H1 (cell line): ENCODE data around the gene GBX1. TPM values are rescaled to one million over a fixed set of nuclear protein-coding genes. Genes with fewer than 3 reads are reported as not detected.

Source experiments
- CTCF ChIA-PET: fragments of 300-600 bp; sonication (Branson Sonifier 250); formaldehyde crosslinking; loops from one replicate; lab custom pipeline; 2021; ENCODE audit not compliant: partially characterized antibody; lab: Charles Lee
- POLR2A ChIA-PET: fragments of 300-600 bp; sonication (Branson Sonifier 250); formaldehyde crosslinking; loops from one replicate; lab custom pipeline; 2021; ENCODE audit warnings: inconsistent platforms; ENCODE audit not compliant: partially characterized antibody; lab: Charles Lee
- DNase-seq, 2 experiments: peaks; one replicate each; pipeline versions ENCODE4 v3.0.0 to v3.0.0-alpha.2; 2010 to 2022; ENCODE audit warnings: low spot score in 2 of 2, low read depth in 1 of 2, mixed read lengths in 1 of 2
- FAIRE-seq: peaks from 2 replicates; lab custom pipeline; 2011; peaks lifted over from hg19 to GRCh38; lab: Jason Lieb, UNC
- H2AFZ ChIP-seq: 2 replicates; pipeline ENCODE4 v1.8.1; 2012; ENCODE audit warnings: low read length, inconsistent platforms
- H2AK5ac ChIP-seq: 2 replicates; pipeline ENCODE4 v1.6.1; 2013; ENCODE audit warnings: low read depth, low read length
- H2BK120ac ChIP-seq: replicated peaks from 2 replicates; pipeline ENCODE3; 2013; ENCODE audit warnings: low read depth, low read length, inconsistent platforms
- H2BK12ac ChIP-seq: 2 replicates; pipeline ENCODE4 v1.6.1; 2013; ENCODE audit warnings: low read depth, low read length
- H2BK15ac ChIP-seq: 2 replicates; pipeline ENCODE4 v1.6.1; 2013; ENCODE audit warnings: low read length
- H2BK20ac ChIP-seq: 2 replicates; pipeline ENCODE4 v1.6.1; 2013; ENCODE audit warnings: low read length
- H2BK5ac ChIP-seq: 2 replicates; pipeline ENCODE4 v1.6.1; 2013; ENCODE audit warnings: low read depth, low read length
- H3K14ac ChIP-seq: 2 replicates; pipeline ENCODE4 v1.6.1; 2013; ENCODE audit warnings: inconsistent platforms; ENCODE audit not compliant: insufficient read length
- H3K18ac ChIP-seq: 2 replicates; pipeline ENCODE4 v1.6.1; 2013; ENCODE audit warnings: low read length; ENCODE audit errors: extremely low read depth
- H3K23ac ChIP-seq: 2 replicates; pipeline ENCODE4 v1.6.1; 2013; ENCODE audit warnings: inconsistent platforms; ENCODE audit not compliant: insufficient read length
- H3K23me2 ChIP-seq: 2 replicates; pipeline ENCODE4 v1.6.1; 2013; ENCODE audit warnings: low read depth, low read length
- H3K27ac ChIP-seq: 2 replicates; pipeline ENCODE4 v1.6.1; 2011; ENCODE audit warnings: low read depth, low read length, inconsistent platforms
- H3K27me3 ChIP-seq, 4 experiments: replicated peaks in 1 of 4; 1 replicate in 1 of 4; 2 replicates in 3 of 4; pipeline versions ENCODE4 v1.6.1 to v1.8.1; 2011 to 2013; ENCODE audit warnings: low read length in 3 of 4, mild to moderate bottlenecking in 3 of 4, inconsistent platforms in 2 of 4, mixed read lengths in 2 of 4, moderate library complexity in 1 of 4; ENCODE audit not compliant: control insufficient read depth in 3 of 4, insufficient read depth in 3 of 4; ENCODE audit errors: extremely low read depth in 1 of 4
- H3K36me3 ChIP-seq, 4 experiments: 2 replicates each; pipeline versions ENCODE4 v1.6.1 to v1.8.1; 2011 to 2013; ENCODE audit warnings: mild to moderate bottlenecking in 4 of 4, low read length in 3 of 4, moderate library complexity in 2 of 4, control low read depth in 1 of 4, inconsistent platforms in 1 of 4; ENCODE audit not compliant: insufficient read depth in 4 of 4, control insufficient read depth in 2 of 4
- H3K4ac ChIP-seq: replicated peaks from 2 replicates; pipeline ENCODE3; 2013; ENCODE audit warnings: low read length, low read depth, mixed read lengths, inconsistent platforms; ENCODE audit not compliant: insufficient read length
- H3K4me1 ChIP-seq, 4 experiments: replicated peaks in 1 of 4; 1 replicate in 1 of 4; 2 replicates in 3 of 4; pipeline versions ENCODE4 v1.6.1 to v1.8.1; 2011 to 2013; ENCODE audit warnings: low read length in 3 of 4, inconsistent platforms in 2 of 4, mixed read lengths in 1 of 4; ENCODE audit not compliant: insufficient read depth in 4 of 4, control insufficient read depth in 3 of 4
- H3K4me2 ChIP-seq, 2 experiments: 2 replicates each; pipeline versions ENCODE4 v1.6.1 to v1.8.1; 2011 to 2013; ENCODE audit warnings: low read depth in 2 of 2, low read length in 2 of 2, control low read depth in 1 of 2, inconsistent platforms in 1 of 2, mild to moderate bottlenecking in 1 of 2; ENCODE audit not compliant: insufficient read depth in 1 of 2
- H3K4me3 ChIP-seq, 4 experiments: fragments of 200-600, 300-600 bp in 1 of 4; sonication (generic), shearing (Covaris generic), sonication (Bioruptor Twin) in 1 of 4; 2 replicates each; pipeline versions ENCODE4 v1.5.1 to v1.8.1; 2011 to 2016; ENCODE audit warnings: low read length in 4 of 4, low read depth in 3 of 4, control low read depth in 2 of 4, inconsistent platforms in 2 of 4, mild to moderate bottlenecking in 2 of 4, mixed read lengths in 1 of 4, moderate library complexity in 1 of 4; ENCODE audit not compliant: insufficient read depth in 2 of 4; ENCODE audit errors: extremely low read depth in 1 of 4
- H3K56ac ChIP-seq: replicated peaks from 2 replicates; pipeline ENCODE3; 2013; ENCODE audit warnings: low read depth, mild to moderate bottlenecking, mixed read lengths, low read length, inconsistent platforms; ENCODE audit not compliant: insufficient read length
- H3K79me1 ChIP-seq: 2 replicates; pipeline ENCODE4 v1.6.1; 2013; ENCODE audit warnings: low read depth, low read length, control low read depth
- H3K79me2 ChIP-seq, 2 experiments: 2 replicates each; pipeline versions ENCODE4 v1.6.1 to v1.8.1; 2012 to 2013; ENCODE audit warnings: low read length in 2 of 2, mild to moderate bottlenecking in 2 of 2, inconsistent platforms in 1 of 2; ENCODE audit not compliant: insufficient read depth in 2 of 2, control insufficient read depth in 1 of 2
- H3K9ac ChIP-seq, 4 experiments: replicated peaks in 1 of 4; 1 replicate in 1 of 4; 2 replicates in 3 of 4; pipeline versions ENCODE4 v1.6.1 to v1.8.1; 2011 to 2013; ENCODE audit warnings: low read depth in 3 of 4, low read length in 3 of 4, control low read depth in 2 of 4, mild to moderate bottlenecking in 2 of 4, moderate library complexity in 2 of 4, inconsistent platforms in 1 of 4; ENCODE audit errors: extremely low read depth in 1 of 4
- H3K9me3 ChIP-seq, 2 experiments: 2 replicates each; pipeline versions ENCODE4 v1.6.1 to v1.8.1; 2012 to 2013; ENCODE audit warnings: mild to moderate bottlenecking in 2 of 2, moderate library complexity in 2 of 2, control low read depth in 1 of 2, inconsistent platforms in 1 of 2, low read depth in 1 of 2, low read length in 1 of 2, mixed read lengths in 1 of 2; ENCODE audit not compliant: insufficient read depth in 2 of 2
- H4K20me1 ChIP-seq, 2 experiments: replicated peaks in 1 of 2; 2 replicates each; pipeline versions ENCODE3 to v1.8.1; 2011 to 2013; ENCODE audit warnings: inconsistent platforms in 2 of 2, low read length in 2 of 2, mild to moderate bottlenecking in 1 of 2; ENCODE audit not compliant: insufficient read depth in 2 of 2, control insufficient read depth in 1 of 2
- H4K5ac ChIP-seq: 2 replicates; pipeline ENCODE4 v1.6.1; 2013; ENCODE audit warnings: low read length, low read depth, mixed read lengths, inconsistent platforms; ENCODE audit not compliant: insufficient read length
- H4K8ac ChIP-seq: 2 replicates; pipeline ENCODE4 v1.8.0; 2013; ENCODE audit warnings: mild to moderate bottlenecking, moderate library complexity, low read length, inconsistent platforms; ENCODE audit not compliant: insufficient read depth; ENCODE audit errors: extremely low read depth
- H4K91ac ChIP-seq: replicated peaks from 2 replicates; pipeline ENCODE3; 2013; ENCODE audit warnings: low read length, mixed read lengths, inconsistent platforms; ENCODE audit not compliant: insufficient read length
- ASH2L ChIP-seq: fragments of 200-600, 300-600 bp; sonication (generic); IDR thresholded peaks from one replicate; pipeline ENCODE4 v1.7.1; 2017; ENCODE audit warnings: low read length
- CTCF ChIP-seq, 3 experiments: IDR thresholded peaks; 1 replicate in 2 of 3; 2 replicates in 1 of 3; pipeline versions ENCODE4 v1.5.1 to v1.6.1; 2011; ENCODE audit warnings: low read length in 3 of 3, mild to moderate bottlenecking in 3 of 3, inconsistent platforms in 2 of 3, low read depth in 1 of 3, moderate library complexity in 1 of 3; ENCODE audit not compliant: insufficient read depth in 1 of 3; ENCODE audit errors: control extremely low read depth in 1 of 3
- EGR1 ChIP-seq: IDR thresholded peaks from 2 replicates; pipeline ENCODE4 v1.6.1; 2011; ENCODE audit warnings: low read depth, low read length, borderline replicate concordance
- EZH2 ChIP-seq: fragments of 200-600 bp; sonication (generic); IDR thresholded peaks from 2 replicates; pipeline ENCODE4 v1.7.1; 2012; ENCODE audit warnings: low read depth, mild to moderate bottlenecking, moderate library complexity, low read length, inconsistent platforms; ENCODE audit not compliant: severe bottlenecking
- MAX ChIP-seq: IDR thresholded peaks from 2 replicates; pipeline ENCODE4 v1.6.1; 2012; ENCODE audit warnings: inconsistent platforms
- WGBS, 2 experiments: shearing (Covaris generic) in 1 of 2; methylation state at CpG; one replicate each; pipeline versions ENCODE4 v1.1.6 to v1.1.7; 2013 to 2015; ENCODE audit warnings: low lambda C conversion rate in 2 of 2, mixed read lengths in 2 of 2, inconsistent platforms in 1 of 2, low coverage in 1 of 2, missing lambda C conversion rate in 1 of 2; ENCODE audit not compliant: insufficient replicate concordance in 2 of 2, insufficient coverage in 1 of 2, insufficient read length in 1 of 2; ENCODE audit errors: extremely low coverage in 1 of 2, missing lambda C conversion rate in 1 of 2; 5-methylcytosine and 5-hydroxymethylcytosine counted together
- polyA plus RNA-seq, 7 experiments: library from polyadenylated mRNA; depleted of rRNA in 3 of 7; stranded (reverse) in 5 of 7; unstranded in 2 of 7; fragments of >200 nt in 5 of 7; fragments of 200-250 nt in 2 of 7; gene quantifications; 1 replicate in 5 of 7; 2 replicates in 1 of 7; 4 replicates in 1 of 7; pipeline versions ENCODE4 v1.2.1 to v1.2.3, GENCODE V29; 2011 to 2013; ENCODE audit warnings: missing spikeins in 2 of 7, mixed read lengths in 2 of 7
- total RNA-seq: library from RNA; stranded (reverse); fragmentation: NEBNext Ultra II Directional; extraction: Animal tissue kit (Norgen Biotek cat#: 25700); gene quantifications from 2 replicates; pipeline ENCODE4 v1.2.1, GENCODE V29; 2021

Gene GBX1
- total and polyA plus RNA-seq, 2 of the 8 experiments (the other 6 are each of a cell fraction or from before 2014, with no cell fraction given), result not detected

- Histone ChIP-seq H3K4me3 (peak overlapping the region in 3 of 4 experiments; percentile 12 to 59 (median 32); a peak in 5 of 8 replicates), H3K79me2 (peaks cover 0 to 16% of the 10 kb centered on the region in 2 experiments; a peak in 2 of 4 replicates), H3K14ac (no peak overlapping the region), H2AK5ac (no peak overlapping the region), H2BK15ac (no peak overlapping the region), H4K5ac (no peak overlapping the region), H3K9me3 (no peaks in the 10 kb centered on the region), H3K4me1 (peaks cover 0 to 24% (median 16%) of the 10 kb centered on the region in 4 experiments; a peak in 6 of 7 replicates), H3K27ac (no peak overlapping the region), H3K79me1 (peaks cover 5% of the 10 kb centered on the region), H2BK20ac (no peak overlapping the region), H3K23me2 (peaks cover 7% of the 10 kb centered on the region), H3K27me3 (peaks cover 0 to 15% (median 9%) of the 10 kb centered on the region in 4 experiments; a peak in 3 of 7 replicates), H3K4me2 (peak overlapping the region; percentile 55 to 70), H2BK5ac (no peak overlapping the region), H3K36me3 (peaks cover 0 to 13% (median 4%) of the 10 kb centered on the region in 4 experiments; a peak in 2 of 8 replicates), H2AFZ (no peak overlapping the region), H2BK120ac (no peak overlapping the region), H3K9ac (peak overlapping the region in 1 of 4 experiments; percentile 39; a peak in 1 of 7 replicates), H4K20me1 (peaks cover 47 to 61% of the 10 kb centered on the region in 2 experiments), H3K18ac (no peak overlapping the region), H4K91ac (no peak overlapping the region), H3K4ac (no peak overlapping the region)
- no peak for FAIRE-seq
- WGBS, 2 experiments, result 5% methylated on average over 58 of the region's 114 CpGs; no CpG with 5 or more reads in 1 of the 2 experiments
- TF ChIP-seq CTCF (IDR thresholded peaks at IDR 0.05; ENCODE audit: control extremely low read depth in 1 of 3, insufficient read depth in 1 of 3, low read depth in 1 of 3, low read length in 3 of 3) (peak in 1 of 3 experiments; percentile 0; a peak in 1 of 4 replicates), EGR1 (peak; percentile 86), ASH2L (no peak), MAX (no peak), EZH2 (peak; percentile 46)
- TF ChIP-seq, all 59 proteins: peak for 3
- Histone ChIP-seq H4K8ac (no peak overlapping the region), H3K56ac (no peak overlapping the region), H3K23ac (no peak overlapping the region), H2BK12ac (no peak overlapping the region)
- DNase-seq, result peak in 1 of 2 experiments; percentile 68
- ChIA-PET POLR2A (interaction anchor here (0.6 to 2.7 kb wide), 8 partner anchors 9 to 112 kb away, joined by 3 to 9 read pairs (median 4); partner anchors contain the start of genes ABCF2 and FASTK), CTCF (interaction anchor here (0.6 to 22.4 kb wide), 17 partner anchors 9 to 131 kb away, joined by 3 to 448 read pairs (median 4); partner anchors contain the start of genes AGAP3, CDK5, SLC4A2 and TMUB1)
These were observed 52.2 kb downstream of the GBX1 start for GRCh38 chr7:151115121-151115835.
